DMS114 treated with DMSO at 0.1 percent for 48 hours (cell line): ENCODE measurements around the gene WT1.

Experiments
- DNase-seq: peaks from one replicate; lab custom pipeline; 2025; ENCODE audit not compliant: unreplicated experiment; lab: John Stamatoyannopoulos, UW

WT1 gene

GRCh38 chr11:32425761-32426160 is 9.6 kb downstream of the WT1 start:
- no peak for DNase-seq

- DNase-seq = no peak
These were observed 12.8 kb downstream of the WT1 start for GRCh38 chr11:32422545-32422944.

GRCh38 chr11:32421992-32422391 is 13.3 kb downstream of the WT1 start:
- DNase-seq = no peak

GRCh38 chr11:32420937-32421901 is 14.1 kb downstream of the WT1 start:
- DNase-seq = no peak

DNA sequence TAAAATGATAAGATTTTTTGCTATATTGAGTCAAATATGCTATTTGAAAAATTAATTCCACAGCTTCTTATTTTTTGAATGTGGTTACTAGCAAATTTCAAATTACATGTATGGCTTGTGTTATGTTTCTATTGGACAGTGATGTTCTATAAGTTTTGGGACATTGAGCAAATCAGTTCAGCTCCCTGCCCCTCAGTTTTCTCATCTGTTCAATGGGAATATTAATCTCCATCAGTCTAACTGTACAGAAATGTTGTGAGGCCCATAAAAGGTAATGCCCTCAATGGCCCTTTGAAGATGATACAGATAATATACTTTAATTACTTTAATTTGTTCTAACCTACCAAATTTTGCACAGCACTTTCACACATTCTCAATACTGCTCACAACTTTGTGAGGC is 15.2 kb downstream of the WT1 start:
- no peak for DNase-seq

GRCh38 chr11:32418836-32419235 is 16.5 kb downstream of the WT1 start:
- DNase-seq = no peak

DNA sequence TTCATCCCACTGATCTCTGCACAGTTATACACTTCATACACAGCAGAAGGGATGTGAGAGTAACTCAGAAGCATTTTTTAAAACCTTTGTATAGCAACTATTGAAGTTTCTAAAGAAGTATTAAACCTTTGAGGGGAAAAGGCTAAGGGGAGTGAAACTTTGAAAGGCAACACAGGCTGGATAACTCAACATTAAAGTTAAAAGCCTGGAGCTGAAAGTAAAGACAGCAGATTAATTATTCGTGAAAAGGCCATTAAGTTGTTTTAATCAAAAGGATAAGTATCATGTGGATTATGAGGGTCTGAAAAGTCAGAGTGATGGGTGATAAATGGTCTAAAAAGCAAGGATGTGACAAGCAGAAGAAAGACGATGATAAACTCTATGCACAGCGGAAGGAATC is 17.5 kb downstream of the WT1 start:
- no peak for DNase-seq

DNA sequence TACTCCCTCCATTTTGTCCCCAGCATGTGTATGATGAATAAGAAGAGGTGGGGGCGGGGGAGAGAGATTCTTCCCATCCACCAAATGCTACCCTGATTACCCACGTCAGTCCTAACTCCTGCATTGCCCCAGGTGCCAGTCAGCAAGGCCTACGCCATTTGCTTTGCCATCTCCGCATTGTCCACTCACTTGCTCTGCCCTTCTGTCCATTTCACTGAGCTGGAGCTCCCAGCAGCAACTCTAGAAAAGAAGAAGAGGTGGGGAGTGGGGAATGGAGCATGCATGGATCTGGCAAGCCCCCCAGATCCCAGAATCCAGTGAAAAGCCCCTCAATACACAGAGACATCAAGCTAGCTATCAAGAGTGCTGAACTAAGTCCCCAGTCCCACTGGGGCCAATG is 19.0 kb downstream of the WT1 start:
- DNase-seq = no peak

DNA sequence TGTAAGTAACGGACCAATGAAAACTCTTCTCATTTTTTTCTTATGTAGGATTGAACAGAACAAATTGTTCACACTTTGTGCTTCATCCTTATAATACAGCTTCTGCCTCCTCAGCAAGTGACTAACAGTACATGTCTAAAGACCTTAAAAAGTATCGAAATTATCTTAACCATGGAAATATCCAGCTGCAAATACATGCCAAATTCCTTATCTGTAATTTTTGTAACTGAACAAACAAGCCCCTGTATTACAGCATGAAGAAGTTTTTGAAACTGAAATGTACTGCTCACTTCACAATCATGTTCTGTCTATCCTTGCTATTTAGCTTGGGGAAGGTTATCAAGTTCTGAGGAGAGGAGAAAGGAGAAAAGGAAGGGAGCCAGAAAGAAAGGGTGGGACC is 20.4 kb downstream of the WT1 start:
- DNase-seq = no peak

GRCh38 chr11:32411942-32412615 is 23.3 kb downstream of the WT1 start:
- DNase-seq = no peak

GRCh38 chr11:32405592-32405991 is 29.7 kb downstream of the WT1 start:
- DNase-seq = no peak

DNA sequence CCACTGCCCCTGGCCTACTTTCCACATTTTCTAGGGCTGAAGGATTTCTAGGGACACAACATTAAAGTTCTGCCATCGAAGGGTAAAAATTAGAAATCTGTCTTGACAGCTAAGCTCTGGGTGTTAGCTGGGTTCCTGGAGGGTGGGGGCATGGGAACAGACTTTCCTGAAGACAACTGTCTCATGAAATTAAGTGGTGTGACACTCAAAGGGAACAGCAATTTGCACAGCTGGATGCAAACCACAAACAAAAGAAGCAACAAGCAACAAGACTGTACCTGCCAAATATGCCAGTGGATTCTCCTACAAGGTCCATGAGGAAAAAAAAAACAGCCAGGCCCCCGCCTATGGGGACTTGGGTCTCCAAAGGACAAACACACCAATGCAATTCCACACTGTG is 32.5 kb downstream of the WT1 start:
- DNase-seq = no peak

- no peak for DNase-seq
These were observed 34.5 kb downstream of the WT1 start for GRCh38 chr11:32400670-32401369.

- no peak for DNase-seq
These were observed 35.1 kb downstream of the WT1 start for GRCh38 chr11:32400196-32400595.

DNA sequence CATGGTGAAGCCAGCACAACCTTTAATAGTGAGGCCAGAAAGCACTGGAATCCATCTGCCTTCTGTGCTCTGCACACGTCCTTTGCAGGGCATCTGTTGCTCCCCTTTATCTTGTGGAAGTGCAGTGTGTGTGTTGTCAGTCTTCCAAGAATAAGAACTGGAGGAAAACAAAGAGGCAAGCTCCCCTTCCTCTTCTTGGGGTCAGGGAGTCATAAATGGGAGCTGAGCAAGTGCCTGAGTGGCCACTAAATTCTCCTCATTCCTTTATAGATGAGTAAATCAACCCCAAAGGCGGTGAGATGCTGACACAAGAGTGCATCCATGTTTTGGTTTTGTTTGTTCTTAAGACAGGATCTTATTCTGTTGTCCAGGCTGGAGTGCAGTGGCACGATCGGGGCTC is 38.3 kb downstream of the WT1 start:
- DNase-seq = no peak

- no peak for DNase-seq
These were observed 39.0 kb downstream of the WT1 start for GRCh38 chr11:32396331-32396730.

DNA sequence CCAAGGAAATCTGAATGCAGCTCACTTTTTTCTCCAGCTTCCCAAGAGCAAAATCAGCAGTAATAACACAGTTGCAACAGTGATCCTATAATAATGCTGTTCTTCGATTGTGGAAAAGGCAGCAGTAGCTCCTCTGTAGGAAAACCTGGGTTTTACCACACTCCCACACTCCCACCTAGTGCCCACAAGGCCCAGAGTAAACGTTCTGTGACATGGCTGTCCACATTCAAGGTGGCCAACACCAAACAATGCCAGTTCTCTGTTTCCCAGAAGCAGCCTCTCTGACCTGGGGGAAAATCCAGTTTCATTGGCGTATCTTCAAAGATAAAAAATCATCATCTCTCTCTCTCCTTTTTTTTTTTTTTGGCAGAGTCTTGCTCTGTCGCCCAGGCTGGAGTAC is 40.2 kb downstream of the WT1 start:
- DNase-seq = no peak

DNA sequence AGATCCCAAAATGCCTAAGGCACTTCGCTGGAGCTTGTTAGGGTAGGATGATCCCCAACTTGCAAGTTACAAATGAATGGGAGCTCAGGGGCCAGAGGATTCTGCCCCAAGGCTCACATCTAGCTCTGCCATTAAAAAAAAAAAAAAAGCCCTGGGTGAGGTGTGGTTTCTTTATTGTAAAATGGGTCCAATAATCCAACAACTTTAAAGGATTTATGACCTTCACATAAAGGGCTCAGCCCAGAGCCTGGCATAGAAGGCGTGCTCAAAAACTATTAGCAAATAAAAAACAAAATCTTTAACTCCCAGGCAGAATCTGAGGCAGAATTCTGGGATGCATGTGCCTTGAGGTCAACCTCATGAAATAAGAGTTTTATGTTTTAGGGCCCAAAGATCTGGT is 42.5 kb downstream of the WT1 start:
- DNase-seq = no peak

DNA sequence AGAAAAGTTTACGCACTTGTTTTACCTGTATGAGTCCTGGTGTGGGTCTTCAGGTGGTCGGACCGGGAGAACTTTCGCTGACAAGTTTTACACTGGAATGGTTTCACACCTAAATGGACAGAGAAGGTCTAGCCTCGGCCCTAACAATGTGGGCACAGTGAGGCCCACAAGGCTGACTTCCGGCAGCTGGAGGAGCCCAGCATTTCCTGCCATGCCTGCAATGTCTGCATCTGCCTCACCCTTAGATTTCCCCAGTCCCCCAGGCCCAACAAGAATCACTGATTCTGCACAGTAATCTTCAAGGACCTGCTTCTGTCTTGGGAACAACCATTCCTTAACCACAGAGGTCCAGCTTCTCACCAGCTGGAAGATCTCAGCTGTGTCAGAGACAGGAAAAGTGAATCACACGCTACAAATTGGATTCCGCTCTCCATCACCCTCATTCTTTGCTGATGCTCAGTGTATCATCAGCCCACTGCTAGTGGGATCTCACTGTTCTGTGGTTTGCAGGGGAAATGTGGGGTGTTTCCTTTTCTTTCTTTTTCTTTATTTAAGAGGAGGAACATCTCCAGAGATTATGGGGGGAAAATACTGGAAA is 43.3 kb downstream of the WT1 start:
- DNase-seq = no peak

DNA sequence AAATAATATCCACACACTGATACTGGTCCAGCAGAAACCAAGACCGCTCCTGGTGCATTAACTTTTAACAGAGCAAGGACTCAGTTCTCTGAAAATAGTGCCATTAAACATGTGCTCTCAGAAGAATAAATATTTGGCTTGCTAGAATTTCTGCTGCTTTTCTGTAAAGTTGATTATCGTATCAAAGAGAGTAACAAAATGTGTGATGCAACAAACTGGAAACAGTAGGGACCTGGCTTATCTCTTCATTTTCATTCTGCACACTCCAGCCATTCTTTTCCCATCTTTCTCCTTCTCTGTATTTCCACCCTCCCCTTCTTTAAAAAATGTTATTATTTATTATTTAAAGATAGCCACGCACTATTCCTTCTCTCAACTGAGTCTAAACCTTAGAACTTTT is 43.9 kb downstream of the WT1 start:
- DNase-seq = no peak

- no peak for DNase-seq
These were observed 44.6 kb downstream of the WT1 start for GRCh38 chr11:32390712-32391111.
